HEK293 (cell line): ENCODE data around the gene PRICKLE1.

Experiments
- CTCF ChIA-PET: fragments of 350-600 bp; formaldehyde crosslinking; extraction: SDS; loops from one replicate; lab custom pipeline; 2021; ENCODE audit warnings: antibody characterized with exemption; lab: Yijun Ruan, JAX
- POLR2A ChIA-PET: fragments of 300-600 bp; formaldehyde crosslinking; extraction: SDS; loops from one replicate; lab custom pipeline; 2020; ENCODE audit warnings: antibody characterized with exemption, inconsistent platforms; lab: Yijun Ruan, JAX
- H3K27ac ChIP-seq: fragments of 200-500 bp; sonication (Bioruptor generic); 2 replicates; pipeline ENCODE4 v1.5.1; 2014; ENCODE audit warnings: low read depth, low read length, control low read depth, inconsistent platforms; ENCODE audit errors: extremely low read depth
- H3K36me3 ChIP-seq, 2 experiments: fragments of 200-500 bp in 1 of 2; sonication (Bioruptor generic) in 1 of 2; 1 replicate in 1 of 2; 2 replicates in 1 of 2; pipeline ENCODE4 v1.5.1; 2014 to 2017; ENCODE audit warnings: inconsistent platforms in 2 of 2, low read length in 2 of 2; ENCODE audit not compliant: control insufficient read depth in 2 of 2, insufficient read depth in 1 of 2
- H3K4me1 ChIP-seq: fragments of 200-500 bp; sonication (Bioruptor generic); 2 replicates; pipeline ENCODE4 v1.5.1; 2014; ENCODE audit warnings: mild to moderate bottlenecking, low read length, inconsistent platforms; ENCODE audit not compliant: control insufficient read depth, insufficient read depth
- H3K4me3 ChIP-seq: 2 replicates; pipeline ENCODE4 v1.5.1; 2011; ENCODE audit warnings: low read depth, mild to moderate bottlenecking, control low read depth, low read length, moderate library complexity
- H3K9me3 ChIP-seq: fragments of 200-500 bp; sonication (Bioruptor generic); 2 replicates; pipeline ENCODE4 v1.5.1; 2014; ENCODE audit warnings: low read depth, low read length, inconsistent platforms; ENCODE audit not compliant: control insufficient read depth, insufficient read depth
- ELK4 ChIP-seq: IDR thresholded peaks from 2 replicates; pipeline ENCODE4 v1.6.1; 2011; ENCODE audit warnings: mild to moderate bottlenecking, low read depth, low read length, borderline replicate concordance
- FEZF1 ChIP-seq: fragments of 450-650 bp; formaldehyde crosslinking; IDR thresholded peaks from 2 replicates; pipeline ENCODE4 v1.5.1; 2016; ENCODE audit warnings: missing biosample characterization, missing genetic modification characterization
- IKZF3 ChIP-seq: fragments of 450-650 bp; IDR thresholded peaks from 2 replicates; pipeline ENCODE4 v1.5.0; 2018; ENCODE audit warnings: missing biosample characterization, mild to moderate bottlenecking, missing genetic modification characterization, moderate library complexity
- KLF1 ChIP-seq: fragments of 450-650 bp; formaldehyde crosslinking; IDR thresholded peaks from 2 replicates; pipeline ENCODE4 v1.5.1; 2016; ENCODE audit warnings: missing biosample characterization, missing genetic modification characterization
- KLF10 ChIP-seq: fragments of 450-650 bp; IDR thresholded peaks from 2 replicates; pipeline ENCODE4 v1.5.1; 2018; ENCODE audit warnings: missing biosample characterization, mild to moderate bottlenecking, missing genetic modification characterization
- OSR2 ChIP-seq: fragments of 450-650 bp; formaldehyde crosslinking; IDR thresholded peaks from 2 replicates; pipeline ENCODE4 v1.5.1; 2016; ENCODE audit warnings: missing biosample characterization, missing genetic modification characterization
- PBX3 ChIP-seq: sonication (generic); formaldehyde crosslinking; IDR thresholded peaks from 2 replicates; pipeline ENCODE4 v1.8.1; 2022; ENCODE audit warnings: mild to moderate bottlenecking, moderate library complexity, missing genetic modification reagents
- SCRT2 ChIP-seq: fragments of 450-650 bp; formaldehyde crosslinking; IDR thresholded peaks from 2 replicates; pipeline ENCODE4 v1.5.1; 2016; ENCODE audit warnings: missing biosample characterization, missing genetic modification characterization
- SP7 ChIP-seq: fragments of 450-650 bp; formaldehyde crosslinking; IDR thresholded peaks from 2 replicates; pipeline ENCODE4 v1.5.1; 2016; ENCODE audit warnings: missing biosample characterization, missing genetic modification characterization
- WT1 ChIP-seq: fragments of 450-650 bp; formaldehyde crosslinking; IDR thresholded peaks from 2 replicates; pipeline ENCODE4 v1.5.1; 2016; ENCODE audit warnings: missing biosample characterization, missing genetic modification characterization
- ZBTB20 ChIP-seq: fragments of 450-650 bp; formaldehyde crosslinking; IDR thresholded peaks from 2 replicates; pipeline ENCODE4 v1.5.1; 2016; ENCODE audit warnings: missing biosample characterization, missing genetic modification characterization
- ZBTB8A ChIP-seq: fragments of 450-650 bp; formaldehyde crosslinking; IDR thresholded peaks from 2 replicates; pipeline ENCODE4 v1.5.1; 2016; ENCODE audit warnings: missing biosample characterization, missing genetic modification characterization
- ZEB2 ChIP-seq: fragments of 450-650 bp; formaldehyde crosslinking; IDR thresholded peaks from 2 replicates; pipeline ENCODE4 v1.5.1; 2016; ENCODE audit warnings: missing biosample characterization, missing genetic modification characterization
- ZFHX2 ChIP-seq: fragments of 450-650 bp; formaldehyde crosslinking; conservative IDR thresholded peaks from 2 replicates; pipeline ENCODE4 v1.5.1; 2016; ENCODE audit warnings: missing biosample characterization, missing genetic modification characterization
- ZNF16 ChIP-seq: fragments of 450-650 bp; formaldehyde crosslinking; IDR thresholded peaks from 2 replicates; pipeline ENCODE4 v1.5.1; 2016; ENCODE audit warnings: low read depth, missing biosample characterization, missing genetic modification characterization
- ZNF2 ChIP-seq: fragments of 450-650 bp; formaldehyde crosslinking; IDR thresholded peaks from 2 replicates; pipeline ENCODE4 v1.5.1; 2016; ENCODE audit warnings: missing biosample characterization, missing genetic modification characterization
- ZNF202 ChIP-seq: fragments of 450-650 bp; formaldehyde crosslinking; IDR thresholded peaks from 2 replicates; pipeline ENCODE4 v1.5.1; 2016; ENCODE audit warnings: missing biosample characterization, missing genetic modification characterization, borderline replicate concordance
- ZNF335 ChIP-seq: fragments of 450-650 bp; formaldehyde crosslinking; conservative IDR thresholded peaks from 2 replicates; pipeline ENCODE4 v1.5.1; 2016; ENCODE audit warnings: missing biosample characterization, missing genetic modification characterization
- ZNF362 ChIP-seq: fragments of 450-650 bp; formaldehyde crosslinking; IDR thresholded peaks from 2 replicates; pipeline ENCODE4 v1.5.1; 2016; ENCODE audit warnings: missing biosample characterization, missing genetic modification characterization
- ZNF394 ChIP-seq: fragments of 450-650 bp; formaldehyde crosslinking; IDR thresholded peaks from 2 replicates; pipeline ENCODE4 v1.5.1; 2016; ENCODE audit warnings: missing biosample characterization, missing genetic modification characterization, mild to moderate bottlenecking, moderate library complexity, borderline replicate concordance
- ZNF423 ChIP-seq: fragments of 450-650 bp; formaldehyde crosslinking; IDR thresholded peaks from 2 replicates; pipeline ENCODE4 v1.5.1; 2016; ENCODE audit warnings: missing biosample characterization, missing genetic modification characterization
- ZNF521 ChIP-seq: fragments of 450-650 bp; formaldehyde crosslinking; IDR thresholded peaks from 2 replicates; pipeline ENCODE4 v1.5.1; 2017; ENCODE audit warnings: missing biosample characterization, mild to moderate bottlenecking, missing genetic modification characterization
- ZNF624 ChIP-seq: fragments of 450-650 bp; formaldehyde crosslinking; IDR thresholded peaks from 2 replicates; pipeline ENCODE4 v1.5.1; 2017; ENCODE audit warnings: missing biosample characterization, missing genetic modification characterization
- ZNF629 ChIP-seq: fragments of 450-650 bp; formaldehyde crosslinking; IDR thresholded peaks from 2 replicates; pipeline ENCODE4 v1.5.1; 2017; ENCODE audit warnings: missing biosample characterization, missing genetic modification characterization
- ZNF747 ChIP-seq: fragments of 450-650 bp; formaldehyde crosslinking; IDR thresholded peaks from 2 replicates; pipeline ENCODE4 v1.5.1; 2016; ENCODE audit warnings: missing biosample characterization, missing genetic modification characterization
- ZNF837 ChIP-seq: fragments of 450-650 bp; formaldehyde crosslinking; IDR thresholded peaks from 2 replicates; pipeline ENCODE4 v1.5.1; 2016; ENCODE audit warnings: missing biosample characterization, missing genetic modification characterization
- ZNF843 ChIP-seq: fragments of 450-650 bp; formaldehyde crosslinking; IDR thresholded peaks from 2 replicates; pipeline ENCODE4 v1.5.1; 2016; ENCODE audit warnings: missing biosample characterization, missing genetic modification characterization
- ZSCAN30 ChIP-seq: fragments of 450-650 bp; IDR thresholded peaks from 2 replicates; pipeline ENCODE4 v1.5.1; 2018; ENCODE audit warnings: missing biosample characterization, mild to moderate bottlenecking, missing genetic modification characterization, moderate library complexity
- TF ChIP-seq, protein P1 (sequence below): fragments of 450-650 bp; formaldehyde crosslinking; conservative IDR thresholded peaks from 2 replicates; pipeline ENCODE4 v1.5.1; 2016; ENCODE audit warnings: low read depth, missing biosample characterization, missing genetic modification characterization
- TF ChIP-seq, protein P2 (sequence below): fragments of 450-650 bp; formaldehyde crosslinking; IDR thresholded peaks from 2 replicates; pipeline ENCODE4 v1.5.1; 2016; ENCODE audit warnings: missing biosample characterization, missing genetic modification characterization, low read depth

PRICKLE1 gene

GRCh38 chr12:42474391-42474790 lies 115.2 kb downstream of the PRICKLE1 start:
- ChIA-PET POLR2A (interaction anchor here (0.7 kb wide), 1 partner anchor 572 kb away, joined by 5 read pairs; no protein-coding TSS in a partner anchor), CTCF (no interaction called here)
- H3K4me1 ChIP-seq = peaks cover 12% of the 10 kb centered on the region
- peaks cover 0 to 9% of the 10 kb centered on the region in 2 experiments; a peak in 2 of 3 replicates for H3K36me3 ChIP-seq
- no peak overlapping the region for H3K27ac ChIP-seq
- H3K4me3 ChIP-seq = no peak overlapping the region
- no peaks in the 10 kb centered on the region for H3K9me3 ChIP-seq
- TF ChIP-seq ZNF362 (peak; percentile 53; the same call in 1 of the 2 replicates), ZNF843 (0 out of 2 replicates have a peak, but pooled peaks have one; percentile 25), KLF10 (tag by site-specific recombination) (0 out of 2 replicates have a peak, but pooled peaks have one; percentile 36), SCRT2 (tag by site-specific recombination) (peak; percentile 41; the same call in 1 of the 2 replicates), ZFHX2 (tag by site-specific recombination) (no peak), ZBTB20 (no peak), OSR2 (peak; percentile 52; the same call in 1 of the 2 replicates), FEZF1 (tag by site-specific recombination) (0 out of 2 replicates have a peak, but pooled peaks have one; percentile 4), ZNF335 (no peak), ZNF837 (tag by site-specific recombination) (no peak), ELK4 (no peak), ZNF521 (tag by site-specific recombination) (no peak), IKZF3 (tag by site-specific recombination) (peak; percentile 65; the same call in 1 of the 2 replicates), SP7 (tag by site-specific recombination) (peak; percentile 96), PBX3 (CRISPR knock-in tag) (no peak), ZNF423 (tag by site-specific recombination) (no peak), ZNF624 (no peak), ZBTB8A (tag by site-specific recombination) (no peak), ZEB2 (tag by site-specific recombination) (peak; percentile 48; the same call in 1 of the 2 replicates), ZNF629 (tag by site-specific recombination) (peak; percentile 68; the same call in 1 of the 2 replicates), ZNF2 (tag by site-specific recombination) (no peak), ZNF202 (tag by site-specific recombination) (no peak), ZNF747 (tag by site-specific recombination) (no peak), ZNF394 (tag by site-specific recombination) (no peak), ZSCAN30 (tag by site-specific recombination) (0 out of 2 replicates have a peak, but pooled peaks have one; percentile 28), WT1 (tag by site-specific recombination) (peak; percentile 46; the same call in 1 of the 2 replicates), KLF1 (tag by site-specific recombination) (0 out of 2 replicates have a peak, but pooled peaks have one; percentile 22), ZNF16 (tag by site-specific recombination) (no peak)
- TF ChIP-seq, protein P1, sequence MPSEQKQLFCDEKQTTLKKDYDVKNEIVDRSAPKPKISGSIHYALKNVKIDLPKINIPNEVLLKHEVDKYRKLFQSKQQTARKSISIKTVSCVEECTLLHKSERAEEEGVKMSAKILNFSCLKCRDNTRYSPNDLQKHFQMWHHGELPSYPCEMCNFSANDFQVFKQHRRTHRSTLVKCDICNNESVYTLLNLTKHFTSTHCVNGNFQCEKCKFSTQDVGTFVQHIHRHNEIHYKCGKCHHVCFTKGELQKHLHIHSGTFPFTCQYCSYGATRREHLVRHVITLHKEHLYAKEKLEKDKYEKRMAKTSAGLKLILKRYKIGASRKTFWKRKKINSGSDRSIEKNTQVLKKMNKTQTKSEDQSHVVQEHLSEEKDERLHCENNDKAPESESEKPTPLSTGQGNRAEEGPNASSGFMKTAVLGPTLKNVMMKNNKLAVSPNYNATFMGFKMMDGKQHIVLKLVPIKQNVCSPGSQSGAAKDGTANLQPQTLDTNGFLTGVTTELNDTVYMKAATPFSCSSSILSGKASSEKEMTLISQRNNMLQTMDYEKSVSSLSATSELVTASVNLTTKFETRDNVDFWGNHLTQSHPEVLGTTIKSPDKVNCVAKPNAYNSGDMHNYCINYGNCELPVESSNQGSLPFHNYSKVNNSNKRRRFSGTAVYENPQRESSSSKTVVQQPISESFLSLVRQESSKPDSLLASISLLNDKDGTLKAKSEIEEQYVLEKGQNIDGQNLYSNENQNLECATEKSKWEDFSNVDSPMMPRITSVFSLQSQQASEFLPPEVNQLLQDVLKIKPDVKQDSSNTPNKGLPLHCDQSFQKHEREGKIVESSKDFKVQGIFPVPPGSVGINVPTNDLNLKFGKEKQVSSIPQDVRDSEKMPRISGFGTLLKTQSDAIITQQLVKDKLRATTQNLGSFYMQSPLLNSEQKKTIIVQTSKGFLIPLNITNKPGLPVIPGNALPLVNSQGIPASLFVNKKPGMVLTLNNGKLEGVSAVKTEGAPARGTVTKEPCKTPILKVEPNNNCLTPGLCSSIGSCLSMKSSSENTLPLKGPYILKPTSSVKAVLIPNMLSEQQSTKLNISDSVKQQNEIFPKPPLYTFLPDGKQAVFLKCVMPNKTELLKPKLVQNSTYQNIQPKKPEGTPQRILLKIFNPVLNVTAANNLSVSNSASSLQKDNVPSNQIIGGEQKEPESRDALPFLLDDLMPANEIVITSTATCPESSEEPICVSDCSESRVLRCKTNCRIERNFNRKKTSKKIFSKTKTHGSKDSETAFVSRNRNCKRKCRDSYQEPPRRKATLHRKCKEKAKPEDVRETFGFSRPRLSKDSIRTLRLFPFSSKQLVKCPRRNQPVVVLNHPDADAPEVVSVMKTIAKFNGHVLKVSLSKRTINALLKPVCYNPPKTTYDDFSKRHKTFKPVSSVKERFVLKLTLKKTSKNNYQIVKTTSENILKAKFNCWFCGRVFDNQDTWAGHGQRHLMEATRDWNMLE (tag by site-specific recombination) = no peak
- TF ChIP-seq, protein P2, sequence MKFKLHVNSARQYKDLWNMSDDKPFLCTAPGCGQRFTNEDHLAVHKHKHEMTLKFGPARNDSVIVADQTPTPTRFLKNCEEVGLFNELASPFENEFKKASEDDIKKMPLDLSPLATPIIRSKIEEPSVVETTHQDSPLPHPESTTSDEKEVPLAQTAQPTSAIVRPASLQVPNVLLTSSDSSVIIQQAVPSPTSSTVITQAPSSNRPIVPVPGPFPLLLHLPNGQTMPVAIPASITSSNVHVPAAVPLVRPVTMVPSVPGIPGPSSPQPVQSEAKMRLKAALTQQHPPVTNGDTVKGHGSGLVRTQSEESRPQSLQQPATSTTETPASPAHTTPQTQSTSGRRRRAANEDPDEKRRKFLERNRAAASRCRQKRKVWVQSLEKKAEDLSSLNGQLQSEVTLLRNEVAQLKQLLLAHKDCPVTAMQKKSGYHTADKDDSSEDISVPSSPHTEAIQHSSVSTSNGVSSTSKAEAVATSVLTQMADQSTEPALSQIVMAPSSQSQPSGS (tag by site-specific recombination) = peak; percentile 74
